MM.1S (cell line): ENCODE results near the gene MRPL27.

ENCODE experiments used
- DNase-seq: peaks from one replicate; pipeline ENCODE4 v3.0.0-alpha.2; 2015
- H2AFZ ChIP-seq: fragments of 300-600 bp; sonication (generic); 2 replicates; pipeline ENCODE4 v1.6.0; 2016; ENCODE audit warnings: antibody characterized with exemption, low read length
- H3F3A ChIP-seq: fragments of 300-600 bp; sonication (generic); 2 replicates; pipeline ENCODE4 v1.6.1; 2016; ENCODE audit warnings: mild to moderate bottlenecking, antibody characterized with exemption, low read length, moderate library complexity, mixed read lengths; ENCODE audit not compliant: insufficient read depth
- H3K27ac ChIP-seq: fragments of 300-600 bp; sonication (generic); 2 replicates; pipeline ENCODE4 v1.5.1; 2016; ENCODE audit warnings: mild to moderate bottlenecking, low read length
- H3K27me3 ChIP-seq: fragments of 300-600 bp; sonication (generic); replicated peaks from 2 replicates; pipeline ENCODE4 v1.6.0; 2016; ENCODE audit warnings: low read length; ENCODE audit not compliant: insufficient read depth
- H3K36me3 ChIP-seq: fragments of 300-600 bp; sonication (generic); replicated peaks from 2 replicates; pipeline ENCODE4 v1.6.1; 2016; ENCODE audit warnings: mild to moderate bottlenecking, low read length, mixed read lengths; ENCODE audit not compliant: insufficient read depth
- H3K4me1 ChIP-seq: fragments of 300-600 bp; sonication (generic); 2 replicates; pipeline ENCODE4 v1.6.1; 2016; ENCODE audit warnings: low read length, mixed read lengths
- H3K4me2 ChIP-seq: fragments of 300-600 bp; sonication (generic); 2 replicates; pipeline ENCODE4 v1.6.0; 2016; ENCODE audit warnings: low read depth, low read length
- H3K4me3 ChIP-seq: fragments of 300-600 bp; sonication (generic); 2 replicates; pipeline ENCODE4 v1.5.1; 2016; ENCODE audit warnings: low read length, mixed read lengths
- H3K79me2 ChIP-seq: fragments of 300-600 bp; sonication (generic); 2 replicates; pipeline ENCODE4 v1.6.1; 2016; ENCODE audit warnings: mixed run types, low read length, mixed read lengths
- H3K9ac ChIP-seq: fragments of 300-600 bp; sonication (generic); 2 replicates; pipeline ENCODE4 v1.6.1; 2016; ENCODE audit warnings: low read length, mixed read lengths
- H3K9me2 ChIP-seq: fragments of 300-600 bp; sonication (generic); replicated peaks from 2 replicates; pipeline ENCODE4 v1.6.1; 2016; ENCODE audit warnings: mild to moderate bottlenecking, low read length, mixed read lengths; ENCODE audit not compliant: insufficient read depth
- H3K9me3 ChIP-seq: fragments of 300-600 bp; sonication (generic); replicated peaks from 2 replicates; pipeline ENCODE4 v1.6.1; 2016; ENCODE audit warnings: mild to moderate bottlenecking, low read length, mixed read lengths; ENCODE audit not compliant: insufficient read depth
- H4K20me1 ChIP-seq: fragments of 300-600 bp; sonication (generic); 2 replicates; pipeline ENCODE4 v1.6.1; 2016; ENCODE audit warnings: mild to moderate bottlenecking, low read length, moderate library complexity, mixed read lengths; ENCODE audit not compliant: insufficient read depth
- EZH2 ChIP-seq: fragments of 300-600 bp; sonication (generic); optimal IDR thresholded peaks from 2 replicates; pipeline ENCODE3; 2017; ENCODE audit warnings: low read depth, mild to moderate bottlenecking, antibody characterized with exemption, low read length, mixed read lengths
- EZH2phosphoT487 ChIP-seq: fragments of 300-600 bp; sonication (generic); IDR thresholded peaks from 2 replicates; pipeline ENCODE4 v1.6.1; 2018; ENCODE audit warnings: antibody characterized with exemption, low read length
- TF ChIP-seq, protein P1 (sequence below): fragments of 300-600 bp; sonication (generic); IDR thresholded peaks from 2 replicates; pipeline ENCODE4 v1.5.1; 2016; ENCODE audit warnings: antibody characterized with exemption, low read length, mixed read lengths

MRPL27 gene

DNA sequence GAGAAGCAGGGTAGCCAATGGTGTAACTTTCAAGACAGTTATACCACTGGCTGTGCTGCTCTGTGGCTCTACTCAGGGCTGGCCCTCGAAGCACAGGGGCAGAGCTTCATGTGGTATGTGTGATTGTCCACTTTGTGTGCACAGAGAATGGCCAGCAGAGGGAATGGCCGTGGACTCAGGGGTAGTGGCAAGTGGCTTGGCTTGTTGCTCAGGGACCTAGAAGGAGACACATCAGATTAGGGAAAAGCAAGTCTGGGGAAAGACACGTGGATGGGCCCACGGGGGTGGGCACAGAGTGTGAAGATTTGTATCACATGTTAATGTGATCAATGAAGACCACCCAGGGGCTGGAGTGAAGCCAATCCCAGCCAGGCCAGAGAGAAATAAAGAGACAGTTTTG, 47.1 kb downstream of the MRPL27 start:
- TF ChIP-seq EZH2phosphoT487 (no peak), EZH2 (no peak)
- TF ChIP-seq, protein P1, sequence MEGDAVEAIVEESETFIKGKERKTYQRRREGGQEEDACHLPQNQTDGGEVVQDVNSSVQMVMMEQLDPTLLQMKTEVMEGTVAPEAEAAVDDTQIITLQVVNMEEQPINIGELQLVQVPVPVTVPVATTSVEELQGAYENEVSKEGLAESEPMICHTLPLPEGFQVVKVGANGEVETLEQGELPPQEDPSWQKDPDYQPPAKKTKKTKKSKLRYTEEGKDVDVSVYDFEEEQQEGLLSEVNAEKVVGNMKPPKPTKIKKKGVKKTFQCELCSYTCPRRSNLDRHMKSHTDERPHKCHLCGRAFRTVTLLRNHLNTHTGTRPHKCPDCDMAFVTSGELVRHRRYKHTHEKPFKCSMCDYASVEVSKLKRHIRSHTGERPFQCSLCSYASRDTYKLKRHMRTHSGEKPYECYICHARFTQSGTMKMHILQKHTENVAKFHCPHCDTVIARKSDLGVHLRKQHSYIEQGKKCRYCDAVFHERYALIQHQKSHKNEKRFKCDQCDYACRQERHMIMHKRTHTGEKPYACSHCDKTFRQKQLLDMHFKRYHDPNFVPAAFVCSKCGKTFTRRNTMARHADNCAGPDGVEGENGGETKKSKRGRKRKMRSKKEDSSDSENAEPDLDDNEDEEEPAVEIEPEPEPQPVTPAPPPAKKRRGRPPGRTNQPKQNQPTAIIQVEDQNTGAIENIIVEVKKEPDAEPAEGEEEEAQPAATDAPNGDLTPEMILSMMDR = no peak
- no peak for DNase-seq

DNA sequence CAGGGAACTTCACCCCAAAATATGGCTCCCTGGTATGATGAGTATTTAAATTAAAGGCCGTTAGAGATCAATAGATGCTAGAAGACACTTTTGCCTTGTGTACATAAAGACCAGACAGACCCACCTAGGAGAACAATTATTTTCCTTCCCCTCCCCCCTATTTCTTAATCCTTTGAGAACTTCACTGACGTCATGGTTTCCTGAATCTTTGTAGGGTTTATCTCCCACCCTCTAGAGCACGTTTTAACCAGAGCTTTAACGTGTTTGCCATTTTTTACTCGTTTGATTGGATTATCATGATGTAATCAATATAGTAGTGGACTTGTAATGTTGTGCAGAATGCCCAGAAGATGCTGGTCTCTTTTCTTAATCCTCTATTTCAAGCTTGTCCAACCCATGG, 49.9 kb downstream of the MRPL27 start:
- Histone ChIP-seq H3K9me2 (no peaks in the 10 kb centered on the region), H3K4me2 (no peak overlapping the region), H4K20me1 (no peaks in the 10 kb centered on the region), H3K79me2 (no peaks in the 10 kb centered on the region), H3F3A (no peaks in the 10 kb centered on the region), H3K27ac (no peak overlapping the region), H3K4me1 (no peaks in the 10 kb centered on the region), H3K9ac (no peak overlapping the region), H3K36me3 (no peaks in the 10 kb centered on the region), H2AFZ (no peak overlapping the region), H3K9me3 (no peaks in the 10 kb centered on the region), H3K27me3 (no peaks in the 10 kb centered on the region), H3K4me3 (no peak overlapping the region)
- no peak for TF ChIP-seq EZH2phosphoT487
- TF ChIP-seq, protein P1 = no peak
- no peak for TF ChIP-seq EZH2
- DNase-seq = no peak

More for the DNA sequence above, 47.1 kb downstream of the MRPL27 start:
- H3K4me3 ChIP-seq = no peak overlapping the region
- H3K9me2 ChIP-seq = no peaks in the 10 kb centered on the region
- no peaks in the 10 kb centered on the region for H3F3A ChIP-seq
- no peaks in the 10 kb centered on the region for H4K20me1 ChIP-seq
- H3K4me1 ChIP-seq = no peaks in the 10 kb centered on the region
- H3K79me2 ChIP-seq = no peaks in the 10 kb centered on the region
- no peaks in the 10 kb centered on the region for H3K9me3 ChIP-seq
- no peak overlapping the region for H3K4me2 ChIP-seq
- no peak overlapping the region for H2AFZ ChIP-seq
- no peak overlapping the region for H3K9ac ChIP-seq
- H3K36me3 ChIP-seq = no peaks in the 10 kb centered on the region
- no peak overlapping the region for H3K27ac ChIP-seq
- no peaks in the 10 kb centered on the region; the same call in 1 of the 2 replicates for H3K27me3 ChIP-seq

DNA sequence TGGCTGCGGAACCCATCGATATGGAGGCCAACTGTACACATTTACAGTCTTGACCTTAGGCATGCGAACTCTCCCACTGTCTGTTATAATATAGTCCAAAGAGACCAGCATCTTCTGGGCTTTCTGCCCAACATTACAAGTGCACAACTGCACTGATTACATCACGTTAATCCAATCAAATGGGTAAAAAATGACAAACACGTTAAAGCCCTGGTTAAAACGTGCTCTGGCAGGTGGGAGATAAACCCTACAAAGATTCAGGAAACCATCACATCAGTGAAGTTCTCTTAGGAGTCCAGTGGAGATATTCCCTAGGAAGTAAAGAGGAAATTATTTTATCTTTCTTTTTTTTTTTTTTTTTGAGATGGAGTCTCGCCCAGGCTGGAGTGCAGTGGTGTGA, 50.7 kb downstream of the MRPL27 start:
- Histone ChIP-seq H3K27ac (no peak overlapping the region), H3K9me2 (no peaks in the 10 kb centered on the region)

More for the DNA sequence above, 50.7 kb downstream of the MRPL27 start:
- no peak for DNase-seq
- no peak overlapping the region for H3K4me2 ChIP-seq
- TF ChIP-seq EZH2phosphoT487 = no peak
- TF ChIP-seq, protein P1 = no peak
- no peak for TF ChIP-seq EZH2
- H3F3A ChIP-seq = no peaks in the 10 kb centered on the region
- H3K4me3 ChIP-seq = no peak overlapping the region
- no peaks in the 10 kb centered on the region for H3K27me3 ChIP-seq
- H3K79me2 ChIP-seq = no peaks in the 10 kb centered on the region
- no peaks in the 10 kb centered on the region for H3K4me1 ChIP-seq
- H4K20me1 ChIP-seq = no peaks in the 10 kb centered on the region
- H3K36me3 ChIP-seq = no peaks in the 10 kb centered on the region
- no peaks in the 10 kb centered on the region for H3K9me3 ChIP-seq
- no peak overlapping the region for H2AFZ ChIP-seq
- no peak overlapping the region for H3K9ac ChIP-seq
